Tibial nerve (tissue), 4 donors: Measurements from ENCODE around the gene OR5K2.

ENCODE experiments used
- CTCF ChIP-seq, 5 experiments: fragments of 200-600 bp in 3 of 5; fragments of 450-650 bp in 2 of 5; sonication (generic) in 3 of 5; IDR thresholded peaks; one replicate each; pipeline ENCODE4 v1.5.1; 2016 to 2019; ENCODE audit warnings: antibody characterized with exemption in 5 of 5, mild to moderate bottlenecking in 3 of 5, moderate library complexity in 2 of 5
- EP300 ChIP-seq, 2 donors: sonication (generic); formaldehyde crosslinking; IDR thresholded peaks; one replicate each; pipeline ENCODE4 v1.6.1; 2017; ENCODE audit warnings: antibody characterized with exemption in 2 of 2, mild to moderate bottlenecking in 1 of 2
- POLR2A ChIP-seq, 2 donors: fragments of 450-650 bp; IDR thresholded peaks; one replicate each; pipeline ENCODE4 v1.6.1; 2017; ENCODE audit warnings: antibody characterized with exemption in 2 of 2, mild to moderate bottlenecking in 2 of 2, moderate library complexity in 2 of 2

- no peak for TF ChIP-seq CTCF (IDR thresholded peaks at IDR 0.05)
- TF ChIP-seq POLR2A (IDR thresholded peaks at IDR 0.05) = no peak
- no peak for TF ChIP-seq EP300 (IDR thresholded peaks at IDR 0.05)
Observed at GRCh38 chr3:98519351-98519750, 21.9 kb downstream of the OR5K2 start.
